Effector memory CD8-positive, alpha-beta T cell (primary cell): ENCODE measurements around the gene DUSP21.
"Not testable (repeated sequence)": the region's sequence is repeated elsewhere in the genome, so short reads cannot be mapped to it uniquely, and the experiment has no call there.

Experiments used
- ATAC-seq: fragments of 150-1000 bp; cut with Tn5 transposase; replicated peaks from 2 replicates; pipeline ENCODE4 v1.10.0; 2021; ENCODE audit warnings: mild to moderate bottlenecking, moderate library complexity
- DNase-seq, 3 experiments: peaks; one replicate each; pipeline ENCODE4 v3.0.0; 2021
- H3K27ac Mint-ChIP-seq, 2 donors: one replicate each; pipeline ENCODE4 v1.8.0; 2022; ENCODE audit warnings: mild to moderate bottlenecking in 2 of 2, mixed read lengths in 2 of 2, moderate library complexity in 2 of 2
- H3K27me3 Mint-ChIP-seq, 2 donors: one replicate each; pipeline ENCODE4 v1.8.0; 2022; ENCODE audit warnings: mixed read lengths in 2 of 2
- H3K36me3 Mint-ChIP-seq: one replicate; pipeline ENCODE4 v1.8.0; 2022; ENCODE audit warnings: mild to moderate bottlenecking, moderate library complexity, mixed read lengths; ENCODE audit not compliant: insufficient read depth
- H3K4me1 Mint-ChIP-seq, 2 donors: one replicate each; pipeline ENCODE4 v1.8.0; 2022; ENCODE audit warnings: low read depth in 2 of 2, mixed read lengths in 2 of 2
- H3K4me3 Mint-ChIP-seq, 2 donors: one replicate each; pipeline ENCODE4 v1.8.0; 2022; ENCODE audit warnings: mild to moderate bottlenecking in 2 of 2, mixed read lengths in 2 of 2, moderate library complexity in 2 of 2
- H3K9me3 Mint-ChIP-seq, 2 donors: one replicate each; pipeline ENCODE4 v1.8.0; 2022; ENCODE audit warnings: mixed read lengths in 2 of 2
- total RNA-seq, 9 experiments: gene quantifications; one replicate each; lab custom pipeline; 2026; lab: John Stamatoyannopoulos, UW

The DUSP21 gene
- total RNA-seq = 0 reads per million in 9 experiments

DNA sequence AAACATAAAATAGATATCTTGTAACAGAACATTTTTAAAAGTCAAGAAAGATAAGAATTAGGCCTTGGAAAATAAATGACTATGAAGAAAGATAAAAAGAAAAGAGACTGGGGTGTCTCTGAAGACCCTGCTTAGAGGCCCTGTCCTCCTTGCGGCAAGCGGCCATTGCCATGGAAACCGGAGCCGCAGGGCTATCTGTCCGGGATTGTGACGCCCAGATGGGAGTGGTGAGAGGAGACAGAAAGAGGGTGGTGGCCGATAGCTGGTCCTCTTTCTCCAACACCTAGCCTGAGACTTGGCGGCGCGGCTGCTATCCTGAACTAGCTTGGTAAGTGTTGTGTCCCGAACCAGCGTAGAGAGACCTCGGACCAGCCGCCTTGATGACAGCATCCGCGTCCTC lies at the start of gene DUSP21:
Gene DUSP21, plus strand, starts transcription at position 269 of the 400 bp plus-strand sequence. Its CDS starts 112 bp downstream, at position 381.
- no peaks in the 10 kb centered on the region for H3K36me3 Mint-ChIP-seq
- DNase-seq (no peak), ATAC-seq (no peak)
- H3K9me3 Mint-ChIP-seq = no peaks in the 10 kb centered on the region
- H3K4me3 Mint-ChIP-seq = no peak within 1 kb of the TSS
- no peaks in the 10 kb centered on the region for H3K4me1 Mint-ChIP-seq
- H3K27ac Mint-ChIP-seq = no peak within 1 kb of the TSS
- H3K27me3 Mint-ChIP-seq = no peaks in the 10 kb centered on the region

DNA sequence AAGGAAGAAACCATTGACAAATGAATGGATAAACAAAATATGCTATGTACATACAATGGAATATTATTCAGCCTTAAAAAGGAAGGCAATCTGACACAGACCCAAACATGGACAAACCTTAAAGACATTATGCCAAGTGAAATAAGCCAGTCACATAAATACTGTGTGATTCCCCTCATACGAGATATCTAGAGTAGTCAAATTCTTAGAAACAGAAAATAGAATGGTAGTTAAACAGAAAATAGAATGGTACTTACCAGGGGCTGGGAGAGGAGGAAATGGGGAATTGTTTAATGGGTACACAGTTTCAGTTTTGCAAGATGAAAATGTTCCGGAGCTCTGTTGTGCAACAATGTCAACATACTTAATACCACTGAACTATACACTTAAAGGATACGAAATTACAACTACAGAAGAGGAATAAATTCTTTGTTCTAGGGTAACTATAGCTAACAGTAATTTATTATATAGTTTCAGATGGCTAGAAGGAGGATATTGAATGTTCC lies 47.8 kb upstream of the DUSP21 start:
- Mint-ChIP-seq H3K4me1 (no peaks in the 10 kb centered on the region), H3K27me3 (no peaks in the 10 kb centered on the region), H3K4me3 (no peak overlapping the region), H3K36me3 (no peaks in the 10 kb centered on the region), H3K27ac (no peak overlapping the region), H3K9me3 (no peaks in the 10 kb centered on the region)
- DNase-seq (no peak), ATAC-seq (no peak)

DNA sequence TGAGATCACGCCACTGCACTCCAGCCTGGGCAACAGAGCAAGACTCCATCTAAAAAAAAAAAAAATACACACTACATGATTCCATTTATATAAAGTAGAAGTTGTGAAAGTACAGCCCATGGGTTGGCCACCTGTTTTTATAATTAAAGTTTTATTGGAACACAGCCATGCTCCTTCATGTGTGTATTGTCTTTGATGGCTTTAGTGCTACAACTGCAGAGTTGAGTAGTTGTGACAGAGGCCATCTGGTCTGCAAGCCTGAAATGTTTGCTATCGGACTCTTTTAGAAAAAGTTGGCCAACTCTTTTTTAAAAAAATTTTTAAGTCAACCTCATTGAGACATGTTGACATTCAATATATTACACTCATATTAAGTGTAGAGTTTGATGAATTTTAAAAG lies 41.2 kb upstream of the DUSP21 start:
- Mint-ChIP-seq H3K9me3 (no peaks in the 10 kb centered on the region), H3K4me1 (no peaks in the 10 kb centered on the region), H3K4me3 (no peak overlapping the region), H3K27ac (no peak overlapping the region), H3K36me3 (no peaks in the 10 kb centered on the region), H3K27me3 (no peaks in the 10 kb centered on the region)
- no peak for DNase-seq
- no peak for ATAC-seq

DNA sequence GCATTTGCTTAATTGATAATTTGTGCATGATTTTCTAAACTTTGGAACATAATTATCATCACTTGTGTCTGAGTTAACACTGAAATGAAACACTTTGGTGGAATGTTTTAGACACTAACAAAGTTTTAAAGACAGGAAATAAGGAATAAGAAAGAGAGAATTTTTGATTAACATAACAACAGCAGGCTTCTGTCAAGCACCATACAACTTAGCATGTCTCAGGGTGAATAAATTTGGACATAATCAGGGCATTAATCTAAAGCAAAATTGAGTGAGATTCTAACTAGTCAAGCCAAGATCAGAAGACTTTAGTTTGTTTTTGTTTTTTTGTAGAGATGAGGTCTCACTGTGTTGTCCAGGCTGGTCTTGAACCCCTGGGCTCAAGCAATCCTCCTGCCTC lies 28.1 kb upstream of the DUSP21 start:
- no peak overlapping the region for H3K27ac Mint-ChIP-seq
- H3K27me3 Mint-ChIP-seq = peaks cover 6 to 10% of the 10 kb centered on the region in 2 donors
- no peaks in the 10 kb centered on the region for H3K9me3 Mint-ChIP-seq
- ATAC-seq = no peak
- H3K4me1 Mint-ChIP-seq = no peaks in the 10 kb centered on the region
- peaks cover 3% of the 10 kb centered on the region for H3K36me3 Mint-ChIP-seq
- no peak for DNase-seq
- H3K4me3 Mint-ChIP-seq = no peak overlapping the region

DNA sequence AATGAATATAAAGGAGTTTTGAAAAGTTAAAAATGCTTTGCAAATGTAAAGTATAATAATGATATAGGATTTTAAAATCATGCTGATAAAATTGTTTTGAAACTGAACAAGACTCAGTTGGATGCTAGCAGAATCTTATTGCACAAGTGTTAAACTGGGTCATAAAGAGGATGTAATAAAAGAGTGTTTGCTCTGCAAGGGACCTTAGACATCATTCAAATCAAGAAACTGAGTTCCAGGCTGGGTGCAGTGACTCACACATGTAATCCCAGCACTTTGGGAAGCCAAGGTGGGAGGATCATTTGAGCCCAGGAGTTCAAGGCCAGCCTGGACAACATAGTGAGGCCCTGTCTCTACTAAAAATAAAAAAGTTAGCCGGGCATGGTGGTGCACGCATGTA lies 27.5 kb upstream of the DUSP21 start:
- no peak overlapping the region for H3K4me3 Mint-ChIP-seq
- H3K27ac Mint-ChIP-seq = no peak overlapping the region
- no peaks in the 10 kb centered on the region for H3K4me1 Mint-ChIP-seq
- ATAC-seq = no peak
- H3K27me3 Mint-ChIP-seq = peaks cover 6 to 10% of the 10 kb centered on the region in 2 donors
- H3K9me3 Mint-ChIP-seq = no peaks in the 10 kb centered on the region
- no peak for DNase-seq
- H3K36me3 Mint-ChIP-seq = peaks cover 3% of the 10 kb centered on the region

DNA sequence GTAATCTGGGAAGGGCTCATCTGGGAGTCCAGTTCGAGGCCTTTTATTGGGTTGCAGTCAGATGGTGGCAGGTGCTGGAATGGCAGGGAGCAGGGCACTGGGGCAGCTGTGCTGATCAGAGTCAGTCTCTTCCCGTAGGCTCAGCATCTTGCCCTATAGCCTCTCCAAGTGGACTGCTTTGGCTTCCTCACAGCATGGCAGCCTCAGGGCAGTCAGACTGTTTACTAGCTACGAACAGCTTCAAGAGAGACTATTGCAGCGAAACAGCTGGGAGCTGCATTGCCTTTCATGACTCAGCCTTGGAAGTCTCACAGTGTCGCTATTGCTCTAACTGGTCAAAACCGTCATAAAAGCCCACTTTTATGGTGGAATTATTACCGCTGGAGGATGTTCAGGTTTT lies 26.8 kb upstream of the DUSP21 start:
- H3K36me3 Mint-ChIP-seq = peaks cover 3% of the 10 kb centered on the region
- DNase-seq (no peak), ATAC-seq (no peak)
- H3K27ac Mint-ChIP-seq = no peak overlapping the region
- no peaks in the 10 kb centered on the region for H3K4me1 Mint-ChIP-seq
- no peaks in the 10 kb centered on the region for H3K9me3 Mint-ChIP-seq
- H3K4me3 Mint-ChIP-seq = no peak overlapping the region
- H3K27me3 Mint-ChIP-seq = peaks cover 6 to 10% of the 10 kb centered on the region in 2 donors

DNA sequence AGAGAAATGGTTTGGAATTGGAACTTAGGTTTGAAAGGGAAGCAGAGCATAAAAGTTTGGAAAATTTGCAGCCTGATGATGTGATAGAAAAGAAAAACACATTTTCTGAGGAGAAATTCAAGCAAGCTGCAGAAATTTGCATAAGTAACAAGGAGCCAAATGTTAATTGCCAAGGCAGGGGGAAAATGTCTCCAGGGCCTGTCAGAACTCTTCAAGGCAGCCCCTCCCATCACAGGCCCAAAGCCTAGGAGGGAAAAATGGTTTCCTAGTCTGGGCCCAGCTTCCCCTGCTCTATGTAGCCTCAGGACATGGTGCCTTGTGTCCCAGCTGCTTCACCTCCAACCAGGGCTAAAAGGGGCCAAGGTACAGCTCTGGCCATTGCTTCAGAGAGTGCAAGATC lies 21.2 kb upstream of the DUSP21 start:
- H3K27ac Mint-ChIP-seq = no peak overlapping the region
- no peaks in the 10 kb centered on the region for H3K9me3 Mint-ChIP-seq
- no peaks in the 10 kb centered on the region for H3K4me1 Mint-ChIP-seq
- no peaks in the 10 kb centered on the region for H3K27me3 Mint-ChIP-seq
- H3K36me3 Mint-ChIP-seq = peaks cover 3% of the 10 kb centered on the region
- no peak for ATAC-seq
- DNase-seq = no peak
- no peak overlapping the region for H3K4me3 Mint-ChIP-seq

DNA sequence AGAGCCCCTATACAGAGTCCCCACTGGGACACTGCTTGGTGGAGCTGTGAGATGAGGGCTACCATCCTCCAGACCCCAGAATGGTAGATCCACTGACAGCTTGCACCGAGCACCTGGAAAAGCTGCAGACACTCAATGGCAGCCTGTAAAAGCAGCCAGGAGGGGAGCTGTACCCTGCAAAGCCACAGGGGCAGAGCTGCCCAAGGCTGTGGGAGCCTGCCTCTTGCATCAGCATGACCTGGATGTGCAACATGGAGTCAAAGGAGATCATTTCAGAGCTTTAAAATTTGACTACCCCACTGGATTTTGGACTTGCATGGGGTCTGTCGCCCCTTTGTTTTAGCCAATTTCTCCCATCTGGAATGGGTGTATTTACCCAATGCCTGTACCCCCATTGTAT lies 20.6 kb upstream of the DUSP21 start:
- H3K27me3 Mint-ChIP-seq, H3K4me3 Mint-ChIP-seq, H3K36me3 Mint-ChIP-seq, H3K9me3 Mint-ChIP-seq, H3K27ac Mint-ChIP-seq, DNase-seq, H3K4me1 Mint-ChIP-seq, ATAC-seq: not testable (repeated sequence)

DNA sequence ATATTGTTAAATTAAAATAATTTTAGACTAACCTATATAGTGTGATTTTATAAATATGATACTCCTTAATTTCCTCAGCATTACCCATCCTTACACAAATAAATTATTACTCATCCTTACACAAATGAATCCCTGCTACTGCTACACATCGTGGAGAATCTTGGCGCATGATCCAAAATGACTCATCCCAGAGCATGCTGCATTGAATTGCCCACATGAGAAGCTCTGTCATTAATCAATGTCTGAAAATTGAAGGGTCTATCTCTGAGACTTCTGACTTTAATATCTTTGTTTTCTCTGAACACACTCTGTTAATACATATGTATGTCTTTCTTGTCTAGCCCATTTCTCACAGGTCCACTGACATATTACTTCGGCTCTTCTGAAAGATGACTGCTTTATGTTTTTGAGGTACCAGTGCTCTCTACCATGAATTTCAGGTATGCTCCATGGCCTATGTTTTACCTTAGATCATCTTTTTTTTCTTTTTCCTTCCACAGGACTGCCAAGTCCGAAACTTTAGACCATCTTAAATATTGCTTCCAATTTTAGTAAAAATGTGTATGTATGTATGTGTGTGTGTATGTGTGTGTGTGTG lies 15.7 kb upstream of the DUSP21 start:
- Mint-ChIP-seq H3K4me3 (no peak overlapping the region), H3K9me3 (no peaks in the 10 kb centered on the region), H3K27ac (no peak overlapping the region), H3K27me3 (no peaks in the 10 kb centered on the region), H3K36me3 (no peaks in the 10 kb centered on the region), H3K4me1 (no peaks in the 10 kb centered on the region)
- ATAC-seq (no peak), DNase-seq (no peak)

DNA sequence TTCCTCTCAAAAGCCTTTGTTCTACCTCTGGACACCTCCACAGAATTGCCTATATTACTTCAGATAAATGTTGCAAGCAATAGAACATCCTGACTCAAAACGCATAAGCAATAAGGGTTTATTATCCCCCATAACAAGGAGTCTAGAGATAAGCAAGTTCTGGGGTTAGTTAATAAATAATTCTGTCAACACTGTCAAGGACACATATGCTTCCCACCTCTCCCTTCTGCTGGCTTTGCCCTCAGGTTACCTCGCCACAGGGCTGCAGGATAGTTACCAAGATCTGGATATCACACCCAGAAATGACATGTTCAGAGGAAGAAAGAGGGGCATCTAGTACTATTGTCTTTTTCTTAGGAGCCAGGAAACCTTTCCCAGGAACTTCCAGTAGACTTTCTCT lies 14.0 kb upstream of the DUSP21 start:
- H3K27me3 Mint-ChIP-seq = peaks cover 5 to 6% of the 10 kb centered on the region in 2 donors
- DNase-seq (no peak), ATAC-seq (no peak)
- H3K4me1 Mint-ChIP-seq = no peaks in the 10 kb centered on the region
- H3K9me3 Mint-ChIP-seq = no peaks in the 10 kb centered on the region
- H3K4me3 Mint-ChIP-seq = no peak overlapping the region
- no peaks in the 10 kb centered on the region for H3K36me3 Mint-ChIP-seq
- H3K27ac Mint-ChIP-seq = no peak overlapping the region

DNA sequence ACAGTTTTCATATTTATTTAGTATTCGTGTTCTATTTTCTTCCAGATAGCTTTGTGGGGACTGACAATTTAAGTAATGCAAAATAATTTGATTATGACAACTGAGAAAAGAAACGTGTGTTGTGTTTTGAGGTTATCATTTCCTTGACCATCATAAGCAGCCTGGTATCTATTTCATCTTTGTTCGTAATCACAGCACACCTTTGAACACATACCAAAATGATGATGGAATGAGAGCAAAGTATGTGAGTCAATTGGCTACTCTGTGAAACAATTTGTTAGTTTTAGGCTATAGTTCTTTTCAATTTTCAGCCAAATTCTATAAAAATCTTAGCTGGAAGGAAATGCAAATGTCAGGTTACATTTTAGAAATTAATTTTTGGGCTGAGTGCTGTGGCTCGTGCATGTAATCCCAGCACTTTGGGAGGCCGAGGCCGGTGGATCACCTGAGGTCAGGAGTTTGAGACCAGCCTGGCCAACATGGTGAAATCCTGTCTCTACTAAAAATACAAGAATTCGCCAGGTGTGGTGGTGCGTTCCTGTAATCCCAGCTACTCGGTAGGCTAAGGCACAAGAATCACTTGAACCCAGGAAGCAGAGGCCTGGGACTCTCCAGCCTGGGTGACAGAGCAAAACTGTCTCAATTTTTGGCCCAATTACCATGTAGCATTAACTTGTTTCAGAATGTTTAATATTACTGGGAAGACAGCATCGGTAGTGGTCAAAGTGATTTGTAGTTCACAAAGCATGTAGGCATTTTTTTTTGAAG lies 1.1 kb upstream of the DUSP21 start:
- Mint-ChIP-seq H3K4me3 (no peak overlapping the region), H3K27ac (no peak overlapping the region), H3K9me3 (no peaks in the 10 kb centered on the region), H3K4me1 (no peaks in the 10 kb centered on the region), H3K36me3 (no peaks in the 10 kb centered on the region), H3K27me3 (no peaks in the 10 kb centered on the region)
- ATAC-seq = no peak
- no peak for DNase-seq

DNA sequence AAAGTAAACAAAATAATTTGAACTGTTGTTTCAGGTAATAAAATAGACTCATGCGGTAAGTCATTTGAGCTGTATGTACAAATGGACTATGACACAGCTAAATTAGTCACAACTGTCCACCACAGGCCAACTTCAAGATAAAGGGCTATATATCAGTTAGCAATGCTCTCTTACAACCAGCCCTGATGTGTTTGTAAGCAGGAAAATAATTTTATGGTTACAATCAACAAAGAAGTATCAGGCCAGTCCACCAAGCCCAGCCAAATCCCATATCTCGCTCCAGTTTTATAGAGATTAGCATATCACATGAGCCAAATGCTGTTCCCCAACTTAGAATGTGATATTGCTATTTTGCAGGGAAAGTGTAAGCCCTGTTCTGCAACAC lies 511 bp upstream of the DUSP21 start:
- Mint-ChIP-seq H3K27ac (no peak overlapping the region), H3K27me3 (no peaks in the 10 kb centered on the region), H3K36me3 (no peaks in the 10 kb centered on the region), H3K9me3 (no peaks in the 10 kb centered on the region), H3K4me3 (no peak overlapping the region), H3K4me1 (no peaks in the 10 kb centered on the region)
- DNase-seq (no peak), ATAC-seq (no peak)

DNA sequence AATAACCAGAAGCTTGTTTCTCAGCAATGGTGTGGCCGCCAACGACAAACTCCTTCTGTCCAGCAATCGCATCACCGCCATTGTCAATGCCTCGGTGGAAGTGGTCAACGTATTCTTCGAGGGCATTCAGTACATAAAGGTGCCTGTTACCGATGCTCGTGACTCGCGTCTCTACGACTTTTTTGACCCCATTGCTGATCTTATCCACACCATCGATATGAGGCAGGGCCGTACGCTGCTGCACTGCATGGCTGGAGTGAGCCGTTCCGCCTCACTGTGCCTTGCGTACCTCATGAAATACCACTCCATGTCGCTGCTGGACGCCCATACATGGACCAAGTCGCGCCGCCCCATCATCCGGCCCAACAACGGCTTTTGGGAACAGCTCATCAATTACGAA lies 383 bp downstream of the DUSP21 start:
- Mint-ChIP-seq H3K4me1 (no peaks in the 10 kb centered on the region), H3K9me3 (no peaks in the 10 kb centered on the region), H3K27ac (no peak overlapping the region), H3K27me3 (no peaks in the 10 kb centered on the region), H3K36me3 (no peaks in the 10 kb centered on the region), H3K4me3 (no peak overlapping the region)
- ATAC-seq (no peak), DNase-seq (no peak)

DNA sequence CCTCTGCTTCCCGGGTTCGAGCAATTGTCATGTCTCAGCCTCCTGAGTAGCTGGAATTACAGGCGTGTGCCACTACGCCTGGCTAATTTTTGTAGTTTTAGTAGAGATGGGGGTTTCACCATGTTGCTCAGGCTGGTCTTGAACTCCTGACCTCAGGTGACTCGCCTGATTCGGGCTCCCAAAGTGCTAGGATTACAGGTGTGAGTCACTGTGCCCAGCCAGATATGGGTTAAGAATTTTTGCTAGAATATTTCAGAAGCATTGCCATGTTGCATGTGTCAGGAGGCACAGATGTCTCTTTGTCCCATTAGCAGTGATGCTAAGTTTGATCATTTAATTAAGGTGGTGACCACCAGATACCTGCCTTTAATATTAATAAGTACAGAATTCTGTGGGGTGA lies 7.1 kb downstream of the DUSP21 start:
- H3K4me3 Mint-ChIP-seq, DNase-seq, H3K27me3 Mint-ChIP-seq, H3K4me1 Mint-ChIP-seq, H3K27ac Mint-ChIP-seq, H3K9me3 Mint-ChIP-seq, H3K36me3 Mint-ChIP-seq, ATAC-seq: not testable (repeated sequence)
